ENCODE results near the gene HSD3B2. TPM values are rescaled to one million over a fixed set of nuclear protein-coding genes. Genes with fewer than 3 reads are reported as not detected.
A peak's percentile ranks its signal among the peaks of the same experiment; 100 is the strongest.
"Not testable (repeated sequence)": the region's sequence is repeated elsewhere in the genome, so short reads cannot be mapped to it uniquely, and the experiment has no call there.

HSD3B2 gene
- polyA plus RNA-seq (2013, experiment 1 of 2; ENCODE audit: insufficient read length) = not detected
- polyA plus RNA-seq (2013, experiment 2 of 2; ENCODE audit: insufficient read length) = not detected

DNA sequence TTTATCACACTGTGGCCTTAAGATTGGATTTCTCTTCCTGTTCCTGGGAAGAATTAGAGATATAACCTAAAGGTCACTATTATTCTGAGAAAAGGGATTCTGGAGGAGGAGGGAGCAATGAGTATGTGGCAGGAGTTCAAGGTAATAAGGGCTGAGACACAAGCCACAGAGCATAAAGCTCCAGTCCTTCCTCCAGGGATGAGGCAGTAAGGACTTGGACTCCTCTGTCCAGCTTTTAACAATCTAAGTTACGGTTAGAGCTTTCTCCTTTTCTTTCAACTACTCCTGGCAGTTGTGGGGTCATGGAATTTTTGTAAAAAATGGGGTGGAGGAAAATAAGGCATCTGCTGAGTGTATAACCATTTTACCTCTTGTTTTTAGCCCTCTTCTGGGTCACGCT lies at the start of gene HSD3B2:
TSS of gene HSD3B2 (plus strand) at position 201 of the 400 bp plus-strand sequence. CDS start 270 bp downstream, outside the sequence.
- DNase-seq = no peak

DNA sequence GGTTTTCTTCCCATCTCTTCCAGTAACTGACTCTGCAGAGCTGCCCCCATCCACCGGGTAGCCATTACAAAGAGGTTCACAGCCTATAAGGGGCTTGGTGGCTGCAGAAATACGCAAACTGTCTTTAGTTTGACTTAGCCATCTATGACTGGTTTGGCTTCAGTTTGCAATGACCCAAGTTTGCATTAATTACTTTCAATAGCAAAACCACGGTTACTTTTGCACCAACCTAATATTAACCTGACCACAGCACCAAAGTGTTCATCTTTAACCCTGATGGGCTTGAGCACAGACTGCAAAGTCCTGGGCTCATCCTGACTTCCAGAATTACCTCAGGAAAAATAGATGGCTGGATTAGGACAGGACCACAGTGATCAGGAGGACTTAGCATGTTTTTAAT lies 48.5 kb upstream of the HSD3B2 start:
- no peak for DNase-seq

DNA sequence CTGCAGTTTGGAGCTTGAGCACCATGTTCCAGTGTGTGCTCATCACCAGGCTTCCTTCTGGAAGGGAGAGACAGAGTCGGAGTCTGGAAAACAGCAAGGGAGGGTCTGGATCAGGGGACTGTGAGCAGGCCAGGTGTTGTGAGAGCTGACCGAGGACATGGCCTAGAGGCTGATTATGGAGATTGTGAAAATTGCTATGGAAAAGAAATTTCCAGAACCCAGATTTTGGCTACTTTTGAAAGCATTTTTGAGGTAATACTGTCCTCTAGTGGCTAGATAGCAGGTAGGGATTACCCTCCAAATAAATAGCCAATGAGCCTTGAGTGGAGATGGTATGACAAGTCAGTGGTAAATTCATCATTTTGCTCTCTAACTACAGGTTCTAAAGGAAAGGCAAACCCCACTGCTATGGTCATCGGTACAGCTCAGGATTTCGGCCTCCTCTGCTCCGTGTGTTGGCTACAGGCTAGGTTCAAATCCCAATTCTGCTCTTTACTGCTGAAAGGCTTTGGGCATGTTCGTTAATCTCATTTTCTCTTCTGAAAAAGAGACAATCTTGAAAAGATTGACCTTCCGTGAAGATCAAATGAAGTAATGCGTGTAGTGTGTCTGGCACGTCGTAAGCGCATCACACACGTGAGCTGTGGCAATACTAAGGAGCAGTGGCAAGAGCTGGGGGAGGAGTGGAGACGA lies 47.4 kb upstream of the HSD3B2 start:
- peak; percentile 62 for DNase-seq

DNA sequence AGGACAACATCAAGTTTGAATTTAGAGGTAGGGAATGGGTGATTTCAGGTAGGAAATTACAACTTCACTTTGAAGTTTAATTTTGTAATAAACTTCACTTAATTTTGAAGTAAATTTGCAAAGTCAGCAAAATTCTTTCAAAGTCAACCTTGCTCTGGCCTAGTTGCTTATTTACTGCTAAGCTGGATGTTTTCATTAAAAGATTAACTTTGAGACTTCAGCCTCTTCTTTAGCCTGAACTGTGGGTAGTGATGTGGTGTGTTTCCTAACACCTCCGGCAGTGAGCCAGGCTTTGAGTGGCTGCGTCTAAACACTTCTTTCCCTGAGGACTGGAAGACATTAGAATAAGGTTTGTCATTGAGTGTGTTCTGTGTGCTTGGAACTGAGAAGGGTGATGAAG lies 46.4 kb upstream of the HSD3B2 start, which contains the start of gene HAO2:
TSS of gene HAO2 (plus strand) at position 232 of the 400 bp plus-strand sequence. CDS start 12,301 bp downstream, outside the sequence.
- no peak for DNase-seq

DNA sequence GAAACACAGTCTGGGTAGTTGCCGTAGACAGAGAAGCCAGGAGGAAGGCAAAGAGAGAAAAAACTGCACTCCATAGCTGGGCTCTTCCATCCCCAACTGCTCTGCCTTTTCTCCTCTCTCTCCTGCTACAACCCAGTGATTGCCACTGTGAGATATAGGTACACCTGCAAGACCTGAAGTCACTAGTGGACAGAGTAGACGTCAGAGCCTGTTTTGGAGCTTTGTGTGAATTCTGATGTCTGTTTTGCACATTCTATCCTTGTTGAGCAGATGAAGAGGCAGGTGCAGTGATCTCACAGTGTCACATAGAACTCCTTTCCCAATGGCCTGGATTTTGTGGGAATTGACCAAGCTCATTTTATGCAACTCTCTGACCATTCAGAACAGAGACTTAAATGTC lies 44.2 kb upstream of the HSD3B2 start:
- no peak for DNase-seq

DNA sequence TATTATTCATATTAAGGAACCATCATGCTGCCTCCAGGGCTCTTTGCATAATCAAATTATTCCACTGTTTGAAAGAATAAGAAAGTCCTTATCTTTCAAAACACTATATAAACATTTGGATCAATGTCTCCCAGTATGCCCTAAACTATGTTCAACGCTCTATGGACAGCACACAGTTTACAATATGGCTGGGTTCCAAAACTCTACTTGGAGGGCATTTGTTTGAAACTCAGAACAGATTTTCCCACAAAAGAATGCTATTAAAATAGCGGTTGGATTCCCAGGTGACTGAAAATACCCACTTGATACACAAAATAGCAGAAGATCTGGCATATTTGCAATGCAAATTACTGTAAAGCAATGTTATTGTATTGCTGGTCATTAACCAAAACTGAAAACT lies 43.1 kb upstream of the HSD3B2 start:
- DNase-seq = no peak

DNA sequence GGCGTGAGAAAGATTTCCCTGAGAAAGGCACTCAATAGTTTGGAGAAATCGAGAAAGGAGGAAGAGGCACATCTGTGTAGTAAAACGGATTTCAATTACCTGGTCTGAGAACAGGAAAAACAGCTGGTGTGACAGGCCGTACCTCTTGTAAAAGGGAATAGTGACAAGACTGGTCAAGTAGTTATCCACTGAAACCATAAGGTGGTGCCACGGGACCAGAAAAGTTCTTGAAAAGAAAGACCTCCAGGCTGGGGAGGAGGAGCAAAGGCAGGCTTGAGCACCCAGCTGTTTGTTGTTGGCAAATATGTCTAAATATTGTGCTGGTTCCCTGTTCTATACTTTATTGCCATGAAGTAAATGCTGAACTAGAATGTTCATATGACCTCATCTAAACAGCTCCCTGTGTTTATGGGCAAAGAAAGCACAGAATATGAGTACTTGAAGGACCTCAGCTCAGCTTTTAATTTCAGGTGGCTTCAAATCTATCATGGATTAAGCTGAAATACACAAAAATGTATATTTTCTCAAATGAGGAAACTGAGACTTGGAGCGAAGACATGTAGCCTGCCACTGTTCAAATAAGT lies 42.4 kb upstream of the HSD3B2 start:
- DNase-seq = peak; percentile 46

DNA sequence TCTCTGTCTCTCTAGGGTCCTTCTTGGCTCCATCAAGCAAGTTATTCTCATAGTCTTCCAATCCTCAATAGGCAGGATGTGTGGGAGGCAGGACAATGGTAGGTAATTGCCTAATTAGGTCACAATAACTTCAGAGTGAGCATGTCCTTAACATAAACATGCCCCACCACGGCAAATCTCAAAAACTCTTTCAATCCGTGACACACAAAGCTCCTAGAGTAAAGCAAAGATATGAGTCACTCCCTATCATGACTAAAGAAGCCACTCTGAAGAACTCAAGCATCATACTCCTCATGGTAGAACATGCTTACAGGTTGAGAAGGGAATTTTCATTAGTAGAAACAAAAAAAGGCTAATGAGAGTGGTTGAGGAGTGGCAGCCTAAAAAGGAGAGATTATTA lies 41.5 kb upstream of the HSD3B2 start:
- peak; percentile 53 for DNase-seq

DNA sequence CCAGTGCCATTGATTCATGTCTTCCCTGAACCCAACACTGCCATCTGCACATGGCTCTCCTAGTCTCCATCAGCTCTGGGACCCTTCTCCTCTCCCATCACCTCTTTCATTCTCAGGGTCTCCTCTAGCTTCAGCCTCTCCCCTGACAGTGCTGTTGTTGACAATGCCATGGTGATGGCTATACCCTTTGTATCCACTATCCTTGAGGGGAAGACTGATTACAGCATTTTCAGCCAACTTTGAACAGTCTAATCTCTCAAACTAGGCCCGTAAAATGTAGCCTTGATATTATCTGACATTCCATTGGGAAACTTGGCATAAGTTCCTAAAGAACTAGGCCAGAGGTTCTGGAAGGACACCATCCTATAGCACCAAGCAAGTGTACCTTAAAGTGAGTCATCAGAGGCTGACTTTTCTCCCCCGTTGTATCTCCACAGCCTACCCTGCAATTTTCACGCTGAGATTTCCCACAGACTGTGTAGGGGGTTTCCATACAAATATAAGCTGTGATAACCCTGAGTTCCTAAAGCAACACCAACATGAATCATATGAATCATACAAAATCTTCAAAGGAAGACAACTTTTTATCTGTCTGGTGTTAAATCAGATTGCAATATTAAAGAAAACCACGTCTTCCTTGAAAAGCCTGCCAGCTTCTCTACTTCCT lies 40.6 kb upstream of the HSD3B2 start:
- no peak for DNase-seq

DNA sequence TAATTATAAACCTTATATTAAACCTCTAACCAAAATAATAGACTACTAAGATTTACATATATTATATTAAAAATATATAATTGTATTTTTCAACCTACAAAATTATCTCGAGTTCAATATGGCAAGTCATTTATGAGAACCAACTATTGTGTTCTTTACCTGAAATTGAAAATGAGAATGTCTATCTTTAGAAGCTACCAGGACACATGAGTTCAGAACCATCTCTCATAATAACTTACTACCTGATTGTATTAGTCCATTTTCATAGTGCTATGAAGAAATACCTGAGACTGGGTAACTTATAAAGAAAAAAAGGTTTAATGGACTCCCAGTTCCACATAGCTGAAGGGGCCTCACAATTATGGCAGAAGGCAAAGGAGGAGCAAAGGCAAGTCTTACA lies 39.6 kb upstream of the HSD3B2 start:
- DNase-seq = no peak

DNA sequence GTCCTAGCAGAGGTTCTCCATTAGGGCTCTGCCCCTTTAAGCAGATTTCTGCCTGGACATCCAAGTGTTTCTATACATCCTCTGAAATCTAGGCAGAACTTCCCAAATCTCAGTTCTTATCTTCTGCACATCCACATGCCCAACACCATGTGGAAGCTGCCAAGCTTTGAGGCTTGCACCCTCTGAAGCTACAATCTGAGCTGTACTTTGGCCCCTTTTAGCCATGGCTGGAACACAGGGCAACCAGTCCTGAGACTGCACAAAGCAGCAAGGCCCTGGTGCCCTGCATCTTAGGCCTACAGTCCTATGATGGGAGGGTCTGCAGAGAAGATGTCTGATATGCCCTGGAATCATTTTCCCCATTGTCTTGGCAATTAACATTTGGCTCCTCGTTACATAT lies 38.4 kb upstream of the HSD3B2 start:
- DNase-seq = no peak

DNA sequence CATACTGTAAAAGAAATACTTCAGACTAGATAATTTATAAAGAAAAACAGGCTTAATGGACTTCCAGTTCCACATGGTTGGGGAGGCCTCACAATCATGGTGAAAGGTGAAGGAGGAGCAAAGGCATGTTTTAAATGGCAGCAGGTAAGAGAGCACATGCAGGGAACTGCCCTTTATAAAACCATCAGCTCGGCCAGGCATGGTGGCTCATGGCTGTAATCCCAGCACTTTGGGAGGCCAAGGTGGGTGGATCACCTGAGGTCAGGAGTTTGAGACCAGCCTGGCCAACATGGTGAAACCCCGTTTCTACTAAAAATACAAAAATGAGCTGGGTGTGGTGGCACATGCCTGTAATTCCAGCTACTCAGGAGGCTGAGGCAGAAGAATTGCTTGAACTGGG lies 37.4 kb upstream of the HSD3B2 start:
- DNase-seq = not testable (repeated sequence)

DNA sequence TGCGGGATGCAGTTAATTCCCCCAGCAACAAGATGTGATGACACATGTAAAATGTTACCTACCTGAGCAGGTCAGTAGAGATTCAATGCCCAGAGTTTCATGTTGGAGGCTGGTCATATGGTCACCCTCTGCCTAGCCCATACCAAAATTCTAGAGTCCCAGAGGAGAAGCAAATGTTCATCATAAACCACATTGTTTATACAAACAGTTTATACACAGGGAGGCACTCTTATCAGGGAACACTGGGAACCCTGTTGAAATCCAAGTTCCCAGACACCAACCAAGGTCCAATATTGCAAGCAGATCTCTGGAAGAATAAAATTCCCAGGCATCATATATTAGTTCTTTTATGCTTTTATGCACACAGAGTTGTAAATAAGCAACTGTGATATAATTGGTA lies 35.8 kb upstream of the HSD3B2 start:
- DNase-seq = no peak

DNA sequence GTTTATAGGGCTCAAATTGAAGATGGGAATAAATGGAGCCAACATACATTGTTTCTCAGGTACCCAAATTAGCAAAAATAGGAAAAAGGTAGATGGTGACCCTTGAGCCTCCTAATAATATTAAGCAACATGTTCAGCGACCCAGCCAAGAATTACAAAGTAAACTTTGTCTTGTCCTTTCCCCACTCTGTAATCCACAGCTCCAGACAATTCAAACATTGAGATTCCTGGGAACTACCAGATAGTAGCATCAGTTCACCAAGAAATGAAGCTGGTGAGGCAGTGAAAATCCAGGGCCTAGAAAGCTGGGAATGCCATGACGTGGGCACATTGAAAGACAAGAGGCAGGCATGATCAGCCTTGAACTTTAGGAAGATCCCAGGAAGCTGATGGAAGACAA lies 34.6 kb upstream of the HSD3B2 start:
- DNase-seq = no peak

DNA sequence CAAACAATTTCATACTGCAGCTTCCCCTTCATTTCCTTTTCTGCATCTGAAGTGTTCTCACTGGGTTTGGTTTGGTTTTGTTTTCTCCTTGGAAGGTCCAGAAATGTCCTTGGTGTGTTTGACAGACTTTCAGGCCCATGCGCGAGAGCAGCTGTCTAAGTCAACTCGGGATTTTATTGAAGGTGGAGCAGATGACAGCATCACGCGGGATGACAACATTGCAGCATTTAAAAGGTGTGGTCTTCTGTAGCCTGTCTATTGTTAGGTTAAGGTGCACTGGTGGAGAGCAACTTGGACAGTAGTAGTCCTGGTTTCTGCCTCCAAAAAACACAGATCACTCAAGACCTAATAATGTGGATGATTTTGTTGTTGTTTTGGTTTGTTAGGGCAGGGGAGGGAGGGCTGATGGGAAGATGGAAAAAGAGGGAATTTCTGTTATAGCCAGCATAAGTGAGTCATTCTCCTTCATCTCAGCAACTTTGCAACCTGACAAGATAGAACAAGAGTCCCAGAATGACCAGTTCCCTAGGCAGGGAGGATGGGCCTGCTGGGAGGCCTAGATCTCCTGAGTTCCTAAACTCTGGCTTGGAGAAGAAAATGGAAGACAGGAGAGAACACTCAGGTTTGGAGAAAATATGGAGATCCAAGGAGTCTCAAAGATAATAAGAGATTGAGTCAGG lies 33.8 kb upstream of the HSD3B2 start:
- no peak for DNase-seq

DNA sequence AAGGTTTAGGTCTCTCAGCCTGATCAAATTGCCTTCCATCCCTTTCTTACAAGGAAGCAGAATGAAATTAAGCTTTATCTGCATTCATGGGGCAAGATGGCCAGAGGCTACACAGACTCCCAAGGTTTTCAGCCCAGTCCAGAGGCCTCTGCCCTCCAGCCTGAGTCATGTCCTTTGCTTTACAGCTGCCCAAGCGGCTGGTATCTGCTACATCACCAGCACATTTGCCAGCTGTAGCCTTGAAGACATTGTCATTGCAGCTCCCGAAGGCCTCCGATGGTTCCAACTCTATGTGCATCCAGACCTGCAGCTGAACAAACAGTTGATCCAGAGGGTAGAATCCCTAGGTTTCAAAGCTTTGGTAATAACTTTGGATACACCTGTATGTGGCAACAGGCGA lies 30.4 kb upstream of the HSD3B2 start:
- DNase-seq = no peak

DNA sequence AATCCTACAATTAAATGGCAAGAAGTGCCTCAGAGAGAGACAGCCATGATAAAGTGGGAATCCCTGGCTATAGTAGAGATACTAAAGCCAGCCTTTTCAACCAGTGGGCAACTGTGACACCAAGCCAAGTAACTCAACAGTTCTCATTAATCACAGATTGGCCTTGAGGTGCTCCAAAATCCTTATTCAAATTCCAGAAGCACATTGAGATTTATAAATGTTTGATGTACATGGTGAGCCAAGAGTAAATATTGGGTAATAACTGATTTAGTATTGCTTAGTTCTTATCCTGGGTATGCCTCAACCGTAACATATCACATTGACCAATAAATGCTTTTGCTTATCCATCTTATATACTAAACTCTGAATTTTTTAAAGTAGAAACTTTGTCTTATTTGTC lies 29.3 kb upstream of the HSD3B2 start:
- no peak for DNase-seq

DNA sequence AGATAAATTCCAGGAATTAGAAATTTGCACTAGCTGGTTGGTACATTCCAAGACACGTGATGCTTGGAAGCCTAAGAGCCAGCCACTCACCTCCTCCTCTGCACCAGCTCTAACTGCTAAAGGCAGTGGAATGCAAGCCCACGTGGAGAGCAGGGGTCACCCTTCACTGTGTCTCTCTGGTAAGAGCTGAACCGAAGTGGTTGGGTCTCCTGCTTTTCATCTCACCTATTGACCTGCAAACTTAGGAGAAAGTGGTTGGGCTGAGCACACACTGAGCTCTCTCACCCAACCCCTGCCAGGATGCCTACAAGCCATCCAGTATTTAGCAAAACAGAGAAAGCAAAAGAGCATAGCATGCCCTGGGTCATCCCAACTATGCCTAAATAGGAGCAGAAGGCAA lies 27.1 kb upstream of the HSD3B2 start:
- DNase-seq = no peak

DNA sequence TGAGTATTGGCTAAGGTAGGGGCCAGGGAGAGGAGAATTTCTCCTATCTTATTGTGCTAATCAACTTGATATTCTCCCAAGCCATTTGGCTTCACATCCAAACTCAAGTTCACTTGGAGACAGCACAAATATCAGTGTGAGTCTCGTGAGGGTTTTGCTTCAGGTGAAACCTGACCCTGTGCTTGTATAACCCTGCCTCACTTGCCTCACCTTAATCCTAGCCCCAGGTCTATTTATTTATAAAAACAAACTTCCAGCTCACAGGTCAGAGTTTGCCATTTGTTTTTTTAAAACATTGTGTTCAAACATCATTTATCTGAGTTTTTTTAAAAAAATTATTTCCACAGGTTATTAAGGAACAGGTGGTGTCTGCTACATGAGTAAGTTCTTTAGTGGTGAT lies 26.5 kb upstream of the HSD3B2 start:
- DNase-seq = no peak

DNA sequence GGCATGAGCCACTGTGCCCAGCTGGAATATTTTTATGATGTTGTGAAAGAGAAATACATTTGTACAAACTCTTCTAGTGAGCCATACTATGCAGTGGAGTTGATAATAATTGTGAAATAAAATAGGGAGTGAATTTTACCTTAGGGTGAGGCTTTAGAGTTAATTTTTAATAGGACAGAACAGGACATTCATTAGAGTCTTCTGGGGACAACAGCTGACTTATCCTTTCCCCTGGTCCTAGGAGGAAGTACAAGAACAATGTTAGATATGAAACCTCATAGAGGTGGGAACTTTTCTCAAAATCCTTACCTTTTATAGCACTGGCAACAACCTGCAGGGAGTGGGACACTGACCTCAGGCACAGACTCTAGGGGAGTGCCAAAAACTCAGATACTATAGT lies 24.4 kb upstream of the HSD3B2 start:
- DNase-seq = no peak

DNA sequence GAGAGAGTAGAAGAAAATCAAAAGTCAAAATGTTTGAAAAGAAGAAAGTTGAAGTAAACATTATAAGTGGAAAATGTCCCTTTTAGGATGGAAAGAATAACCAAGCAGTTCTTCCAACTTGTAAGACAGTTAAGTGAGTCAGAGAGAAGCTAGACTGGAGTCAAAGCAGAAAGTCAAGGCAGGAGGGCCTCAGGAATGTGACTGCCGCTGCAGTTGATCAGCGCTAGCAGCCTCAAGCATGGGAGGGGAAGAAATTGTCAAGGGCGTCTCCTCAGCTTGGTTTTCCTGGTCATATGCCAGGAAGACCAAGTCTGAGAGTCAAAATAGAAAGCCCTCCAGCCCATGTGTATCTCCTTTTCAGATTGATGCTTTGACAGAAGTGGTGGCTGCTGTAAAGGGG lies 23.2 kb upstream of the HSD3B2 start:
- DNase-seq = peak; percentile 40

DNA sequence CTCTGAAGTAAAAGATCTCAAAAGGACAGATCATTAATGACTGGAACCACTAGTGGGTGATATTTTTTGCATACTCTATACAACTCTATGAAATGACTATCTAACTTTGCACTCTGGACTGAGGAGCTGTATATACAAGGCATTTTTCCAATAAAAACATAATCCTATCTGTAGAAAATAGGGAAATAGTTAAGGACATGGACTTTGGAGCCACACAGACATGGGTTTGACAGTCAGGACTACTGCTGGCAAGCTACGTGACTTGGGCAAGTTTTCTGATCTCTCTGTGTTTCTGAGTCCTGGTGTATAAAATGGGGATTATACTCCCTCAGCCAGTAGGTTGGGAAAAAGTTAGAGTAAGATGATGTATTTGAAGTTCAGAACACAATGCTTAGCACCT lies 20.9 kb upstream of the HSD3B2 start:
- DNase-seq = no peak

DNA sequence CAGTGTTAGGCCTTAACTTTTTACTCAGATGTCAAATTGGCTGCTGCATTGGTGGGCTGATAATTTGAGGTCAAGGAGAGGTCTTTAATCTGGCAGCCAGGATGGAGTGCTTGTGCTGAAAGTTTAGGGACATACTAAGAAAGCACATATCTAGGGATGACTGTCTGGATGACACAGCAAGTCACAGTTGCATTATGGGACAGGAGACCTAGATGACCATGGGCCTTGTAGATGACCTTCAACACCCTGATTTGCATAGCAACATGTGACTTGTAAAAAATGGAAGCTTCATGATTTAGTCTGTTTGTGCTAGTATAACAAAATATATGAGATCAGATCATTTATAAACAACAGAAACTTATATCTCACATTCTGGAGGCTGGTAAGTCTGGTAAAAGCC lies 18.0 kb upstream of the HSD3B2 start:
- no peak for DNase-seq
